CD14-positive monocyte (primary cell): ENCODE measurements around the gene UBXN11. TPM values are rescaled to one million over a fixed set of nuclear protein-coding genes. Genes with fewer than 3 reads are reported as not detected.
A peak's percentile ranks its signal among the peaks of the same experiment; 100 is the strongest.

ENCODE experiments used
- DNase-seq, 3 donors: peaks; one replicate each; pipeline ENCODE4 v3.0.0-alpha.2; 2011 to 2022
- H2AFZ ChIP-seq: 2 replicates; pipeline ENCODE4 v1.6.0; 2012; ENCODE audit warnings: mild to moderate bottlenecking, low read depth, low read length, inconsistent platforms; ENCODE audit not compliant: insufficient read depth, poor library complexity, severe bottlenecking
- H3K27ac ChIP-seq, 2 donors: 1 replicate in 1 of 2; 2 replicates in 1 of 2; pipeline ENCODE4 v1.5.1; 2012 to 2013; ENCODE audit warnings: low read length in 2 of 2, control low read depth in 1 of 2, inconsistent platforms in 1 of 2, low read depth in 1 of 2, mild to moderate bottlenecking in 1 of 2
- H3K27me3 ChIP-seq, 2 donors: one replicate each; pipeline versions ENCODE4 v1.6.0 to v1.6.1; 2011 to 2013; ENCODE audit warnings: low read length in 2 of 2; ENCODE audit not compliant: control insufficient read depth in 2 of 2, insufficient read depth in 2 of 2
- H3K36me3 ChIP-seq, 2 donors: replicated peaks in 1 of 2; 1 replicate in 1 of 2; 2 replicates in 1 of 2; pipeline versions ENCODE4 v1.5.1 to v1.6.1; 2012 to 2013; ENCODE audit warnings: low read length in 2 of 2, control low read depth in 1 of 2, inconsistent platforms in 1 of 2, mild to moderate bottlenecking in 1 of 2; ENCODE audit not compliant: insufficient read depth in 2 of 2, control insufficient read depth in 1 of 2
- H3K4me1 ChIP-seq, 2 donors: 1 replicate in 1 of 2; 2 replicates in 1 of 2; pipeline versions ENCODE4 v1.5.1 to v1.6.1; 2012 to 2013; ENCODE audit warnings: low read length in 2 of 2, control low read depth in 1 of 2, inconsistent platforms in 1 of 2, mild to moderate bottlenecking in 1 of 2, moderate library complexity in 1 of 2; ENCODE audit not compliant: insufficient read depth in 2 of 2, control insufficient read depth in 1 of 2
- H3K4me2 ChIP-seq: replicated peaks from 2 replicates; pipeline ENCODE3; 2012; ENCODE audit warnings: low read length, moderate library complexity, mild to moderate bottlenecking; ENCODE audit not compliant: poor library complexity, severe bottlenecking; ENCODE audit errors: extremely low read depth
- H3K4me3 ChIP-seq, 3 experiments: fragments of 200-600 bp in 1 of 3; sonication (generic) in 1 of 3; replicated peaks in 1 of 3; 1 replicate in 2 of 3; 2 replicates in 1 of 3; pipeline ENCODE4 v1.5.1; 2011 to 2013; ENCODE audit warnings: low read length in 3 of 3, mild to moderate bottlenecking in 3 of 3, control low read depth in 2 of 3, low read depth in 2 of 3, inconsistent platforms in 1 of 3, moderate library complexity in 1 of 3
- H3K79me2 ChIP-seq: 2 replicates; pipeline ENCODE4 v1.6.0; 2012; ENCODE audit warnings: mild to moderate bottlenecking, control low read depth, inconsistent platforms, low read length, moderate library complexity; ENCODE audit not compliant: insufficient read depth
- H3K9ac ChIP-seq: 2 replicates; pipeline ENCODE4 v1.6.0; 2017; ENCODE audit warnings: low read length, mild to moderate bottlenecking; ENCODE audit not compliant: insufficient read depth, poor library complexity, severe bottlenecking
- H3K9me3 ChIP-seq, 2 donors: replicated peaks in 1 of 2; 1 replicate in 1 of 2; 2 replicates in 1 of 2; pipeline versions ENCODE4 v1.5.1 to v1.6.1; 2012 to 2013; ENCODE audit warnings: low read length in 2 of 2, control low read depth in 1 of 2; ENCODE audit not compliant: control insufficient read depth in 1 of 2, insufficient read depth in 1 of 2
- H4K20me1 ChIP-seq: 2 replicates; pipeline ENCODE4 v1.6.0; 2012; ENCODE audit warnings: mild to moderate bottlenecking, low read length, control low read depth, moderate library complexity; ENCODE audit not compliant: insufficient read depth
- H3K27ac Mint-ChIP-seq, 7 donors: one replicate each; pipeline ENCODE4 v1.8.0; 2020; ENCODE audit warnings: mild to moderate bottlenecking in 7 of 7, mixed read lengths in 7 of 7, moderate library complexity in 6 of 7, inconsistent platforms in 2 of 7
- H3K27me3 Mint-ChIP-seq, 3 donors: one replicate each; pipeline ENCODE4 v1.8.0; 2021 to 2022; ENCODE audit warnings: low read depth in 3 of 3, mild to moderate bottlenecking in 3 of 3, mixed read lengths in 3 of 3, moderate library complexity in 3 of 3, inconsistent platforms in 1 of 3
- H3K36me3 Mint-ChIP-seq, 2 donors: one replicate each; pipeline ENCODE4 v1.8.0; 2020; ENCODE audit warnings: mixed read lengths in 2 of 2, inconsistent platforms in 1 of 2, mild to moderate bottlenecking in 1 of 2
- H3K4me1 Mint-ChIP-seq: one replicate; pipeline ENCODE4 v1.8.0; 2020; ENCODE audit warnings: mild to moderate bottlenecking, mixed read lengths
- H3K4me3 Mint-ChIP-seq, 2 donors: one replicate each; pipeline ENCODE4 v1.8.0; 2020; ENCODE audit warnings: mild to moderate bottlenecking in 2 of 2, mixed read lengths in 2 of 2, moderate library complexity in 1 of 2
- H3K9me3 Mint-ChIP-seq, 7 donors: one replicate each; pipeline ENCODE4 v1.8.0; 2020 to 2022; ENCODE audit warnings: mixed read lengths in 7 of 7, mild to moderate bottlenecking in 6 of 7, moderate library complexity in 6 of 7, inconsistent platforms in 2 of 7
- CTCF ChIP-seq: fragments of 200-600 bp; IDR thresholded peaks from one replicate; pipeline ENCODE4 v1.8.0; 2022; ENCODE audit warnings: antibody characterized with exemption, mild to moderate bottlenecking
- WGBS: methylation state at CpG from one replicate; pipeline ENCODE4 v1.1.5; 2013; ENCODE audit warnings: missing lambda C conversion rate; ENCODE audit not compliant: insufficient coverage; 5-methylcytosine and 5-hydroxymethylcytosine counted together
- intact Hi-C, 2 donors: fragments of 100-400 bp; cut with micrococcal nuclease; formaldehyde crosslinking; loops; one replicate each; pipeline versions ENCODE4 v1.15.0 to v1.15.1; 2023
- polyA plus RNA-seq, 3 donors: library from polyadenylated mRNA; depleted of rRNA in 1 of 3; unstranded in 2 of 3; stranded (reverse) in 1 of 3; fragments of 300-500 nt in 2 of 3; fragments of >200 nt in 1 of 3; fragmentation: Illumina TruSeq in 2 of 3; gene quantifications; 1 replicate in 2 of 3; 2 replicates in 1 of 3; pipeline ENCODE4 v1.2.3, GENCODE V29; 2012 to 2021

UBXN11 gene
- polyA plus RNA-seq, 3 donors, result 48.0 to 885 (median 52.1) TPM

- no peak for DNase-seq
- Histone ChIP-seq H4K20me1 (no peaks in the 10 kb centered on the region), H3K79me2 (no peaks in the 10 kb centered on the region), H2AFZ (no peak overlapping the region), H3K27me3 (no peaks in the 10 kb centered on the region), H3K9me3 (no peaks in the 10 kb centered on the region), H3K4me2 (no peak overlapping the region), H3K4me3 (no peak overlapping the region), H3K27ac (no peak overlapping the region), H3K36me3 (peaks cover 0 to 9% of the 10 kb centered on the region in 2 donors), H3K4me1 (peaks cover 7% of the 10 kb centered on the region in 2 donors), H3K9ac (no peak overlapping the region)
- intact Hi-C loops, result no loop called here
- Mint-ChIP-seq H3K36me3 (peaks cover 9% of the 10 kb centered on the region in 2 donors), H3K4me1 (peaks cover 7% of the 10 kb centered on the region), H3K27me3 (peaks cover 4 to 12% (median 9%) of the 10 kb centered on the region in 3 donors), H3K9me3 (peaks cover 0 to 2% (median 0%) of the 10 kb centered on the region in 7 donors), H3K27ac (no peak overlapping the region), H3K4me3 (no peak overlapping the region)
- no peak for TF ChIP-seq CTCF
- 86% methylated on average over 1 of the region's 8 CpGs for WGBS
Measured at GRCh38 chr1:26328597-26328996, 22.2 kb upstream of the UBXN11 start.

GRCh38 chr1:26327956-26328362 lies 21.5 kb upstream of the UBXN11 start:
- H3K4me3 Mint-ChIP-seq, result no peak overlapping the region
- H3K9ac ChIP-seq, result no peak overlapping the region
- H3K36me3 Mint-ChIP-seq, result peaks cover 15 to 16% of the 10 kb centered on the region in 2 donors
- H3K27me3 Mint-ChIP-seq, result peaks cover 4 to 12% (median 9%) of the 10 kb centered on the region in 3 donors
- peaks cover 1% of the 10 kb centered on the region in 2 donors for H3K4me1 ChIP-seq
- intact Hi-C loops, result no loop called here
- DNase-seq, result no peak
- no peaks in the 10 kb centered on the region for H4K20me1 ChIP-seq
- no peaks in the 10 kb centered on the region for H3K9me3 ChIP-seq
- no peak overlapping the region for H3K4me2 ChIP-seq
- no peak overlapping the region for H2AFZ ChIP-seq
- TF ChIP-seq CTCF, result no peak
- H3K27ac Mint-ChIP-seq, result peak overlapping the region in 2 of 7 donors; percentile 63 to 77
- peaks cover 4% of the 10 kb centered on the region for H3K4me1 Mint-ChIP-seq
- H3K79me2 ChIP-seq, result no peaks in the 10 kb centered on the region
- H3K9me3 Mint-ChIP-seq, result peaks cover 0 to 2% (median 0%) of the 10 kb centered on the region in 7 donors
- H3K27ac ChIP-seq, result no peak overlapping the region
- no peaks in the 10 kb centered on the region for H3K27me3 ChIP-seq
- H3K36me3 ChIP-seq, result peaks cover 0 to 15% of the 10 kb centered on the region in 2 donors
- WGBS, result 92% methylated on average over 6 of the region's 8 CpGs
- H3K4me3 ChIP-seq, result no peak overlapping the region
